Panc1 (cell line): ENCODE data around the gene AKT1. TPM values are rescaled to one million over a fixed set of nuclear protein-coding genes. Genes with fewer than 3 reads are reported as not detected.

ENCODE experiments used
- ATAC-seq: fragments of 200-7000 bp; cut with Tn5 transposase; 2 replicates; pipeline ENCODE4 v1.9.1; 2020; ENCODE audit warnings: mild to moderate bottlenecking, moderate library complexity
- BruUV-seq: library from RNA; stranded (reverse); fragments of 400-500 nt; replicated peaks from 2 replicates; lab custom pipeline; 2021; lab: Mats Ljungman, UMichigan
- CTCF ChIA-PET: fragments of 300-600 bp; sonication (Branson Sonifier 250); formaldehyde crosslinking; loops from one replicate; lab custom pipeline; 2022; ENCODE audit warnings: antibody characterized with exemption; lab: Charles Lee
- POLR2A ChIA-PET: fragments of 300-600 bp; sonication (Branson Sonifier 250); formaldehyde crosslinking; loops from one replicate; lab custom pipeline; 2022; ENCODE audit warnings: antibody characterized with exemption; lab: Charles Lee
- DNase-seq: peaks from one replicate; pipeline ENCODE4 v3.0.0-alpha.2; 2010; ENCODE audit warnings: low read depth, low spot score
- H3K27ac ChIP-seq: 2 replicates; pipeline ENCODE4 v1.5.1; 2011; ENCODE audit warnings: mild to moderate bottlenecking, low read length, inconsistent platforms
- H3K27me3 ChIP-seq: fragments of 200-500 bp; sonication (Bioruptor generic); 2 replicates; pipeline ENCODE4 v1.6.0; 2014; ENCODE audit warnings: low read length, inconsistent platforms; ENCODE audit not compliant: control insufficient read depth, insufficient read depth
- H3K36me3 ChIP-seq: fragments of 200-500 bp; sonication (Bioruptor generic); 2 replicates; pipeline ENCODE4 v1.5.1; 2014; ENCODE audit warnings: inconsistent platforms, mild to moderate bottlenecking, low read length, moderate library complexity; ENCODE audit not compliant: control insufficient read depth, insufficient read depth
- H3K4me1 ChIP-seq: 2 replicates; pipeline ENCODE4 v1.5.1; 2011; ENCODE audit warnings: inconsistent platforms, mild to moderate bottlenecking, low read length, moderate library complexity; ENCODE audit not compliant: control insufficient read depth, insufficient read depth
- H3K4me3 ChIP-seq, 2 experiments: 2 replicates each; pipeline ENCODE4 v1.5.1; 2011 to 2012; ENCODE audit warnings: low read depth in 2 of 2, low read length in 2 of 2, mild to moderate bottlenecking in 2 of 2, inconsistent platforms in 1 of 2, moderate library complexity in 1 of 2
- H3K9me3 ChIP-seq: fragments of 200-500 bp; sonication (Bioruptor generic); 2 replicates; pipeline ENCODE4 v1.5.1; 2014; ENCODE audit warnings: low read depth, mild to moderate bottlenecking, inconsistent platforms, low read length, moderate library complexity; ENCODE audit not compliant: control insufficient read depth, insufficient read depth
- CTCF ChIP-seq: fragments of 450-650 bp; IDR thresholded peaks from 2 replicates; pipeline ENCODE4 v1.5.1; 2017; ENCODE audit warnings: mild to moderate bottlenecking
- POLR2AphosphoS5 ChIP-seq: IDR thresholded peaks from 2 replicates; pipeline ENCODE4 v1.6.1; 2012; ENCODE audit warnings: mild to moderate bottlenecking, low read depth, low read length, moderate library complexity
- REST ChIP-seq, 2 experiments: IDR thresholded peaks; 2 replicates each; pipeline ENCODE4 v1.6.1; 2011 to 2012; ENCODE audit warnings: low read depth in 2 of 2, control low read depth in 1 of 2, low read length in 1 of 2, mild to moderate bottlenecking in 1 of 2, moderate library complexity in 1 of 2; ENCODE audit not compliant: insufficient read depth in 1 of 2
- SIN3A ChIP-seq: IDR thresholded peaks from 2 replicates; pipeline ENCODE4 v1.6.1; 2012; ENCODE audit warnings: low read depth, mild to moderate bottlenecking, low read length, moderate library complexity, borderline replicate concordance; ENCODE audit not compliant: insufficient read depth
- TCF7L2 ChIP-seq: IDR thresholded peaks from 2 replicates; pipeline ENCODE4 v1.6.1; 2011; ENCODE audit warnings: mild to moderate bottlenecking, low read depth, low read length, inconsistent platforms
- in situ Hi-C: cut with HindIII; loops from 2 replicates; pipeline ENCODE4 v1.10.0; 2016; ENCODE audit warnings: low sequenced_read_pairs, low pct_unique_long_range_greater_than_20kb
- intact Hi-C: fragments of 100-400 bp; cut with micrococcal nuclease; formaldehyde crosslinking; loops from one replicate; pipeline ENCODE4 v1.10.0; 2022; ENCODE audit not compliant: unreplicated experiment
- total RNA-seq: library from RNA; stranded (reverse); gene quantifications from one replicate; pipeline ENCODE4 v1.2.1, GENCODE V29; 2021; ENCODE audit not compliant: unreplicated experiment

AKT1 gene
- total RNA-seq, 1 experiment from 2014 or later, result 175 TPM

- in situ Hi-C loops (no loop called here), intact Hi-C loops (loop anchor here (5.0 kb wide), 1 partner anchor 60 kb away; no protein-coding TSS in a partner anchor)
- TF ChIP-seq TCF7L2, result no peak
- TF ChIP-seq REST (IDR thresholded peaks at IDR 0.05; ENCODE audit: insufficient read depth in 1 of 2, low read depth in 2 of 2, low read length in 1 of 2), result no peak
- H3K9me3 ChIP-seq, result no peaks in the 10 kb centered on the region
- peaks cover 18% of the 10 kb centered on the region for H3K4me1 ChIP-seq
- no peak for ATAC-seq
- H3K4me3 ChIP-seq, result no peak overlapping the region
- H3K27me3 ChIP-seq, result no peaks in the 10 kb centered on the region
- CTCF ChIA-PET, result interaction anchor here (1.4 kb wide), 1 partner anchor 15 kb away, joined by 5 read pairs; the partner anchor contains the start of gene SIVA1
- H3K27ac ChIP-seq, result no peak overlapping the region
- POLR2A ChIA-PET, result no interaction called here
- no peaks in the 10 kb centered on the region; the same call in 1 of the 2 replicates for H3K36me3 ChIP-seq
- no TSS peak for BruUV-seq
- no peak for DNase-seq
Measured at GRCh38 chr14:104767634-104767918, 28.0 kb downstream of the AKT1 start.

GRCh38 chr14:104766863-104767633 lies 28.5 kb downstream of the AKT1 start:
- TF ChIP-seq REST (IDR thresholded peaks at IDR 0.05; ENCODE audit: insufficient read depth in 1 of 2, low read depth in 2 of 2, low read length in 1 of 2) (no peak), POLR2AphosphoS5 (no peak), SIN3A (no peak), CTCF (no peak), TCF7L2 (no peak)
- Histone ChIP-seq H3K36me3 (no peaks in the 10 kb centered on the region; the same call in 1 of the 2 replicates), H3K27me3 (no peaks in the 10 kb centered on the region), H3K27ac (no peak overlapping the region), H3K9me3 (no peaks in the 10 kb centered on the region), H3K4me1 (peaks cover 18% of the 10 kb centered on the region), H3K4me3 (no peak overlapping the region)
- no TSS peak for BruUV-seq
- intact Hi-C loops, result loop anchor here (5.0 kb wide), 1 partner anchor 60 kb away; no protein-coding TSS in a partner anchor
- POLR2A ChIA-PET, result no interaction called here
- DNase-seq (no peak), ATAC-seq (no peak)
- in situ Hi-C loops, result no loop called here
- CTCF ChIA-PET, result no interaction called here
